Liver (tissue), 9 donors: ENCODE results near the gene ANK3. TPM values are rescaled to one million over a fixed set of nuclear protein-coding genes. Genes with fewer than 3 reads are reported as not detected.

Source experiments
- DNase-seq: peaks from one replicate; pipeline ENCODE4 v3.0.0-alpha.2; 2017; ENCODE audit warnings: low spot score
- H3K27ac ChIP-seq, 2 donors: one replicate each; pipeline ENCODE4 v1.7.0; 2013; ENCODE audit warnings: inconsistent platforms in 2 of 2, low read length in 2 of 2, control low read depth in 1 of 2, low read depth in 1 of 2, mild to moderate bottlenecking in 1 of 2
- H3K27me3 ChIP-seq, 4 donors: one replicate each; pipeline versions ENCODE4 v1.6.1 to v1.7.0; 2013; ENCODE audit warnings: low read length in 3 of 4, inconsistent platforms in 1 of 4, mild to moderate bottlenecking in 1 of 4, moderate library complexity in 1 of 4; ENCODE audit not compliant: control insufficient read depth in 4 of 4, insufficient read depth in 4 of 4
- H3K36me3 ChIP-seq, 4 donors: one replicate each; pipeline versions ENCODE4 v1.6.1 to v1.7.0; 2013; ENCODE audit warnings: low read length in 3 of 4, mild to moderate bottlenecking in 3 of 4, low read depth in 1 of 4, moderate library complexity in 1 of 4; ENCODE audit not compliant: control insufficient read depth in 4 of 4, insufficient read depth in 3 of 4
- H3K4me1 ChIP-seq, 4 donors: one replicate each; pipeline versions ENCODE4 v1.6.1 to v1.7.0; 2013; ENCODE audit warnings: low read length in 3 of 4, mild to moderate bottlenecking in 3 of 4, moderate library complexity in 1 of 4; ENCODE audit not compliant: control insufficient read depth in 4 of 4, insufficient read depth in 4 of 4
- H3K4me3 ChIP-seq, 3 donors: one replicate each; pipeline versions ENCODE4 v1.6.1 to v1.7.0; 2013; ENCODE audit warnings: low read length in 3 of 3, control low read depth in 1 of 3, low read depth in 1 of 3, mild to moderate bottlenecking in 1 of 3
- H3K9ac ChIP-seq, 2 donors: one replicate each; pipeline ENCODE4 v1.7.0; 2013; ENCODE audit warnings: low read length in 2 of 2, mild to moderate bottlenecking in 2 of 2, moderate library complexity in 2 of 2, control low read depth in 1 of 2, low read depth in 1 of 2
- H3K9me3 ChIP-seq, 4 donors: one replicate each; pipeline versions ENCODE4 v1.6.1 to v1.7.0; 2013; ENCODE audit warnings: low read length in 3 of 4; ENCODE audit not compliant: control insufficient read depth in 4 of 4
- ATF3 ChIP-seq: IDR thresholded peaks from 2 replicates; pipeline ENCODE4 v1.6.1; 2016; ENCODE audit warnings: antibody characterized with exemption
- CTCF ChIP-seq: fragments of 150-350 bp; IDR thresholded peaks from 2 replicates; pipeline ENCODE4 v1.5.1; 2017; ENCODE audit warnings: improper control_type of control experiment, low read depth, low read length; ENCODE audit not compliant: missing input control
- EGR1 ChIP-seq, 2 donors: IDR thresholded peaks; 2 replicates each; pipeline ENCODE4 v1.6.1; 2016 to 2018; ENCODE audit warnings: antibody characterized with exemption in 2 of 2, low read depth in 2 of 2
- FOXA1 ChIP-seq: IDR thresholded peaks from 2 replicates; pipeline ENCODE4 v1.6.1; 2016; ENCODE audit warnings: antibody characterized with exemption
- GABPA ChIP-seq, 2 donors: IDR thresholded peaks in 1 of 2; conservative IDR thresholded peaks in 1 of 2; 2 replicates each; pipeline ENCODE4 v1.6.1; 2016; ENCODE audit warnings: antibody characterized with exemption in 2 of 2, mild to moderate bottlenecking in 1 of 2, moderate library complexity in 1 of 2
- HNF4G ChIP-seq: IDR thresholded peaks from 2 replicates; pipeline ENCODE4 v1.6.1; 2016; ENCODE audit warnings: antibody characterized with exemption
- NR2F2 ChIP-seq: IDR thresholded peaks from 2 replicates; pipeline ENCODE4 v1.6.1; 2016; ENCODE audit warnings: antibody characterized with exemption
- RAD21 ChIP-seq, 2 donors: IDR thresholded peaks; 2 replicates each; pipeline ENCODE4 v1.6.1; 2016; ENCODE audit warnings: antibody characterized with exemption in 2 of 2, mild to moderate bottlenecking in 2 of 2
- REST ChIP-seq: IDR thresholded peaks from 2 replicates; pipeline ENCODE4 v1.6.1; 2016; ENCODE audit warnings: antibody characterized with exemption, mild to moderate bottlenecking
- SP1 ChIP-seq: IDR thresholded peaks from 2 replicates; pipeline ENCODE4 v1.6.1; 2018; ENCODE audit warnings: antibody characterized with exemption, mild to moderate bottlenecking
- TAF1 ChIP-seq: conservative IDR thresholded peaks from 2 replicates; pipeline ENCODE4 v1.6.1; 2016; ENCODE audit warnings: antibody characterized with exemption, mild to moderate bottlenecking
- YY1 ChIP-seq: IDR thresholded peaks from 2 replicates; pipeline ENCODE4 v1.6.1; 2016; ENCODE audit warnings: antibody characterized with exemption, mild to moderate bottlenecking
- ZBTB33 ChIP-seq: IDR thresholded peaks from 2 replicates; pipeline ENCODE4 v1.6.1; 2016; ENCODE audit warnings: antibody characterized with exemption
- WGBS: extraction: QIAGEN DNeasy Blood & Tissue Kit; methylation state at CpG from one replicate; pipeline ENCODE4 v1.1.7; 2013; 5-methylcytosine and 5-hydroxymethylcytosine counted together
- polyA plus RNA-seq, 2 donors: library from polyadenylated mRNA; stranded (reverse) in 1 of 2; unstranded in 1 of 2; fragments of 200-250 nt in 1 of 2; fragments of >200 nt in 1 of 2; fragmentation: Nextera tagmentation in 1 of 2; extraction: Ambion mirVana in 1 of 2; gene quantifications; one replicate each; pipeline versions ENCODE4 v1.2.1 to v1.2.3, GENCODE V29; 2013 to 2015
- total RNA-seq, 2 donors: library from RNA; depleted of rRNA; stranded (reverse); fragments of >200 nt; gene quantifications; one replicate each; pipeline ENCODE4 v1.2.3, GENCODE V29; 2014
- donor health status: healthy.
- donor health status: healthy.
- donor health status: healthy.
- donor health status: healthy.
- donor health status: healthy.

The ANK3 gene
- total and polyA plus RNA-seq, 4 donors = 5.7 to 30.0 (median 9.7) TPM

GRCh38 chr10:60286559-60286958, 103.1 kb downstream of the ANK3 start:
- Histone ChIP-seq H3K9me3 (no peaks in the 10 kb centered on the region), H3K27ac (no peak overlapping the region), H3K36me3 (no peaks in the 10 kb centered on the region), H3K4me1 (peaks cover 0 to 3% (median under 1%) of the 10 kb centered on the region in 4 donors), H3K9ac (no peak overlapping the region), H3K27me3 (no peaks in the 10 kb centered on the region), H3K4me3 (no peak overlapping the region)
- no peak for TF ChIP-seq HNF4G
- no peak for TF ChIP-seq ATF3
- TF ChIP-seq FOXA1 = no peak
- TF ChIP-seq SP1 = no peak
- no peak for TF ChIP-seq REST
- TF ChIP-seq RAD21 (IDR thresholded peaks at IDR 0.05) = no peak
- TF ChIP-seq GABPA (IDR thresholded peaks at IDR 0.05 in 1 of 2, conservative IDR thresholded peaks at IDR 0.05 in 1 of 2) = no peak
- no peak for TF ChIP-seq NR2F2
- TF ChIP-seq CTCF = no peak
- TF ChIP-seq TAF1 = no peak
- TF ChIP-seq YY1 = no peak
- no peak for TF ChIP-seq EGR1 (IDR thresholded peaks at IDR 0.05; ENCODE audit: low read depth in 2 of 2)
- no peak for TF ChIP-seq ZBTB33
- DNase-seq = no peak
- WGBS = 72% methylated on average over 1 of the region's 1 CpG

GRCh38 chr10:60283397-60283796, 106.3 kb downstream of the ANK3 start:
- H3K27ac ChIP-seq = no peak overlapping the region
- no peak overlapping the region for H3K4me3 ChIP-seq
- peaks cover 0 to 3% (median 0%) of the 10 kb centered on the region in 4 donors for H3K4me1 ChIP-seq
- no peaks in the 10 kb centered on the region for H3K27me3 ChIP-seq
- TF ChIP-seq SP1 = no peak
- TF ChIP-seq NR2F2 = no peak
- H3K9me3 ChIP-seq = no peaks in the 10 kb centered on the region
- no peaks in the 10 kb centered on the region for H3K36me3 ChIP-seq
- WGBS = 82% methylated on average over 2 of the region's 2 CpGs
- no peak overlapping the region for H3K9ac ChIP-seq
- no peak for DNase-seq
